HL-60 (cell line): Measurements from ENCODE around the gene GKN1.

Source experiments
- DNase-seq, 2 experiments: peaks; one replicate each; pipeline ENCODE4 v3.0.0-alpha.2; 2010 to 2020; ENCODE audit warnings: low read depth in 1 of 2, low spot score in 1 of 2
- H3K27ac ChIP-seq: fragments of 250-450 bp; sonication (Bioruptor Pico); replicated peaks from 2 replicates; pipeline ENCODE4 v1.5.1; 2020; ENCODE audit warnings: mild to moderate bottlenecking, moderate library complexity
- H3K27me3 ChIP-seq: fragments of 250-450 bp; sonication (Bioruptor Pico); 2 replicates; pipeline ENCODE4 v1.5.1; 2021; ENCODE audit warnings: mild to moderate bottlenecking, moderate library complexity; ENCODE audit not compliant: insufficient read depth, poor library complexity, severe bottlenecking
- H3K4me3 ChIP-seq: replicated peaks from 2 replicates; pipeline ENCODE4 v1.5.1; 2011; ENCODE audit warnings: mild to moderate bottlenecking, control low read depth, low read length; ENCODE audit not compliant: insufficient read depth
- CTCF ChIP-seq: IDR thresholded peaks from one replicate; pipeline ENCODE4 v1.5.1; 2011; ENCODE audit warnings: low read length, control low read depth, inconsistent platforms; ENCODE audit not compliant: insufficient read depth
- GABPA ChIP-seq: IDR thresholded peaks from 2 replicates; pipeline ENCODE4 v1.6.1; 2012; ENCODE audit warnings: low read depth
- POLR2AphosphoS5 ChIP-seq: IDR thresholded peaks from 2 replicates; pipeline ENCODE4 v1.6.1; 2012; ENCODE audit warnings: low read depth
- REST ChIP-seq: IDR thresholded peaks from 2 replicates; pipeline ENCODE4 v1.6.1; 2012; ENCODE audit warnings: low read depth; ENCODE audit not compliant: insufficient replicate concordance
- SPI1 ChIP-seq: IDR thresholded peaks from 2 replicates; pipeline ENCODE4 v1.6.1; 2012; ENCODE audit warnings: low read depth, mild to moderate bottlenecking, borderline replicate concordance

The GKN1 gene

GRCh38 chr2:68943581-68944568 lies 30.6 kb upstream of the GKN1 start:
- Histone ChIP-seq H3K4me3 (no peak overlapping the region), H3K27me3 (no peaks in the 10 kb centered on the region), H3K27ac (no peak overlapping the region)
- peak; percentile 5 to 53 for DNase-seq
- peak; percentile 69 for TF ChIP-seq CTCF
- TF ChIP-seq SPI1 = no peak

- Histone ChIP-seq H3K27ac (no peak overlapping the region), H3K27me3 (no peaks in the 10 kb centered on the region), H3K4me3 (no peak overlapping the region)
- no peak for DNase-seq
- no peak for TF ChIP-seq REST
- TF ChIP-seq SPI1 = peak; percentile 41; the same call in 1 of the 2 replicates
- no peak for TF ChIP-seq GABPA
- no peak for TF ChIP-seq POLR2AphosphoS5
- TF ChIP-seq CTCF = no peak
These were observed 28.3 kb upstream of the GKN1 start for GRCh38 chr2:68946117-68946516.

- Histone ChIP-seq H3K4me3 (no peak overlapping the region), H3K27me3 (no peaks in the 10 kb centered on the region), H3K27ac (no peak overlapping the region)
- no peak for TF ChIP-seq REST
- peak; percentile 67 for TF ChIP-seq SPI1
- no peak for DNase-seq
These were observed 25.7 kb upstream of the GKN1 start for GRCh38 chr2:68948710-68949109.

- Histone ChIP-seq H3K27ac (no peak overlapping the region), H3K4me3 (no peak overlapping the region), H3K27me3 (no peaks in the 10 kb centered on the region)
- DNase-seq = no peak
- TF ChIP-seq SPI1 (no peak), POLR2AphosphoS5 (no peak), GABPA (no peak), CTCF (no peak), REST (no peak)
These were observed 22.5 kb upstream of the GKN1 start for GRCh38 chr2:68951899-68952298.
